Measurements from ENCODE around the gene LRRC40.

DNA sequence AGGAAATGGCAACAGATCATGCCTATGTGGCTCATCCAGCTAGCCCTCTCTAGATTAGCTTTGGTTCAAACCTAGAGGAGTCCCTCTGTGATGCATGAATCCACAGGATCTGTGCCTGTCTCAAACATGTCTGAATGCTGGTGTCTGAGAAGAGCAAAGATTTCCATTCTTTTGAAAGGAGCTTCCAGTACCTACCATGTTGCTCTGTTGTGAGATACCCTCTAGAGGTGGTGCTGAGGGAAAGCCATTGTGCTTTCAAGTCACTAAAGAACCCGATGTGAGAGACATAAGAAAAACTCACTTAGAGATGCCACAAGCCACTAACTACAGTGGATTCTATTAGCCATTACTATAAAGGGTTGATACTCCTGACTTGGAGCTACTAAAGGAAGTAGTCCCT is 103.6 kb downstream of the LRRC40 start:
- TF ChIP-seq, protein P1, sequence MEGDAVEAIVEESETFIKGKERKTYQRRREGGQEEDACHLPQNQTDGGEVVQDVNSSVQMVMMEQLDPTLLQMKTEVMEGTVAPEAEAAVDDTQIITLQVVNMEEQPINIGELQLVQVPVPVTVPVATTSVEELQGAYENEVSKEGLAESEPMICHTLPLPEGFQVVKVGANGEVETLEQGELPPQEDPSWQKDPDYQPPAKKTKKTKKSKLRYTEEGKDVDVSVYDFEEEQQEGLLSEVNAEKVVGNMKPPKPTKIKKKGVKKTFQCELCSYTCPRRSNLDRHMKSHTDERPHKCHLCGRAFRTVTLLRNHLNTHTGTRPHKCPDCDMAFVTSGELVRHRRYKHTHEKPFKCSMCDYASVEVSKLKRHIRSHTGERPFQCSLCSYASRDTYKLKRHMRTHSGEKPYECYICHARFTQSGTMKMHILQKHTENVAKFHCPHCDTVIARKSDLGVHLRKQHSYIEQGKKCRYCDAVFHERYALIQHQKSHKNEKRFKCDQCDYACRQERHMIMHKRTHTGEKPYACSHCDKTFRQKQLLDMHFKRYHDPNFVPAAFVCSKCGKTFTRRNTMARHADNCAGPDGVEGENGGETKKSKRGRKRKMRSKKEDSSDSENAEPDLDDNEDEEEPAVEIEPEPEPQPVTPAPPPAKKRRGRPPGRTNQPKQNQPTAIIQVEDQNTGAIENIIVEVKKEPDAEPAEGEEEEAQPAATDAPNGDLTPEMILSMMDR (IDR thresholded peaks at IDR 0.05), result no peak
- TF ChIP-seq POLR2A (IDR thresholded peaks at IDR 0.05), result no peak
